CD4-positive, alpha-beta T cell treated with Interferon alpha-2 for 1 hour (primary cell): Measurements from ENCODE around the gene HOXA7.

Experiments
- DNase-seq, 2 donors: peaks; one replicate each; pipeline ENCODE4 v3.0.0-alpha.2; 2020 to 2022

Gene HOXA7

DNA sequence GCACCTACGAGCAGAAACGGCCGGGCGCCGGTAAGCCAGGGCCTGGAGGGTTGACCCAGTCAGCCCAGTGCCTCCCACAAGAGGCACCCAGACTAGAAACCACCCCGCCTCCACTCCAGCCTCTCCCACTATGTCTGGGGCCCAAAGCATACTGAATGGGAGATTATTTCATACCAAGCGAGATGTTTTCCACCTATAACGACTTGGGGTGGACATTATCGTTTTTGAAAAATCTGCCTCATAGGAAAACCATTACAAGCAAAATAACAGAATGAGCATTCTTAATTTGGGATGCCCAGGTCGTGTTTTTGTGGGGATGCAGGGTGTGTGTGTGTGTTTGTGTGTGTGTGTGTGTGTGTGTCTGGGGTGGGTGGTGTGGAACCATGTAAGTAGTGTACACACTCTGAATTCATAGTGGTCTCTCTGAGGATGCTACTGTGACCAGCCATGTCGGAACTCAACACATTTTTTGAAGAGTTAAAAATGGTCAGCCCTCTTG lies 10.5 kb downstream of the HOXA7 start:
- DNase-seq: no peak

GRCh38 chr7:27145165-27145913 lies 11.1 kb downstream of the HOXA7 start:
- DNase-seq: no peak

DNA sequence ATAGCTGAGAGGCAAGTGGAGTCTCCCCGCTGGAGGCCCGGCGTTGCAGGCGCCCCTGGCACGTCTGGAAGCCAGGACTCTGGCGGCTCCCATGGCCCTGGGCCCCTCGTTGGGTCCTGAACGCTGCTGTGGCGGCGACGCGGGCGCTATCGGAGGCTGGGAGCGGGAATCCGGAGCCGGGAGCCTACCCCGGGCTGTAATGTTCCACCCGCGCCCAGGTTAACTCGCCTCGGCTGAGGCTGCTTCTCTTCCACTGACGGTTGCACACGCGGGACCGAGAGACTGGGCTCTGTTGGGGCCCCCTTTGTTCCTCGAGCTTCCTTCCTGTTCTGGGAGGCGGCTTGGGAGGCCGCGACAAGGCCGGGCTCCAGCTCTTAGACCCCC lies 11.7 kb downstream of the HOXA7 start:
- no peak for DNase-seq

DNA sequence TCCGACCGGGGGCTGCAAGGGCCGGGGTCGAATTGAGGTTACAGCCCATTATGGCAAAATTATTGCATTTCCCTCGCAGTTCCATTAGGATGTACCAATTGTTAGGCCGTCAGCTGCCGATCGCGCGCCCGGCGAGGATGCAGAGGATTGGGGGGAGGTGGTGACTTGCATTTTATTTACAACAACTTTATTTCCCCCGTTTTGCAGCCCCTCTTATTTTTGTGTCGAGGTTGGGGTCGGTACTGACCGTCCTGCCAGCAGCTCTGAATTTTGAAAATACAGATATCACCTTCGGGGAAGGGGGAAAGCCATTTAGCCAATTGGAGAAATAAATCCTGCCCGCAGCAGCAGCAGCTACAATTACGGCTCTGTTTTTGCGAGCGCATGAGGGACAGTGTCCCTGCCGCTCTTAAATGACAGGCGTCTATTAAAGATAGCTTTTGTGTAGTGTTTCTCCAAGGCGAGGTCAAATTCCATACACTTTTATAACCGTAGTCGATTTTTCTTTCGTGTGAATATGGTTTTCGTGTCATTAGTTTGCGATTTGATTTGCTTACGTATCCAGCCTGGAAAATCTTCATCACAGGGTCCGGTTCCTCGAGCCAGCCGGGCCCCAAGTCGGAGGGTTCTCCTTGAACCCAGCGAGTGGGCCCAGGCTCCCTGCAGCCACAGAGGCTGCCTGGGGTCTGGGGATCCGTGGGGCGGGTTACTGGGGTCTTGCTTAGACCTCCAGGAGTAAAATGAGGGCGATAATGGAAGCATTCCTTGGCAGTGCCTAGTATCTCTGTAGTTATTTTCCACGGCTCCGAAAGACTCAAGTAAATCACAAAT lies 12.3 kb downstream of the HOXA7 start:
- no peak for DNase-seq

- peak in 1 of 2 donors; percentile 52 for DNase-seq
Measured at GRCh38 chr7:27143023-27143949, 13.2 kb downstream of the HOXA7 start, which contains the start of gene HOXA5. HOXA5 (minus strand) TSS chr7:27143681; CDS start chr7:27143607, 74 bp downstream.

DNA sequence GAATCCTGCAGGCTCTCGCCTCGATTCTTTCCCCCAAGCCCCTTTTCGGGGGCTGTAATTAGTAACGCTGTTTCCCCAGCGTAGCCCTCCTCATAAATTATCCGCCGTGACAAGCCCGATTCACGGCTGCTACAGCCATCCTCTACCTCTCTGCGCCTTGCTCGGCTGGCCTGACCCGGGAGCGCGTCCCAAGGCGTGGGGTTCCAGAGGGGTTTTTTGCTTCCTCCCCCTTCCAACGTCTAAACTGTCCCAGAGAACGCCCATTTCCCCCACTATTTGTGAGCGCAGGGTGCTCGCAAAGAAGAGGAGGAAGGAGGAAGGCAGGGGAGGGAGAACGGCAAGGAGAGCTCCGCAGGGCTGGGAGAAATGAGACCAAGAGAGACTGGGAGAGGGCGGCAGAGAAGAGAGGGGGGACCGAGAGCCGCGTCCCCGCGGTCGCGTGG lies 13.9 kb downstream of the HOXA7 start:
- no peak for DNase-seq

GRCh38 chr7:27141923-27142579 lies 14.4 kb downstream of the HOXA7 start:
- DNase-seq: no peak

DNA sequence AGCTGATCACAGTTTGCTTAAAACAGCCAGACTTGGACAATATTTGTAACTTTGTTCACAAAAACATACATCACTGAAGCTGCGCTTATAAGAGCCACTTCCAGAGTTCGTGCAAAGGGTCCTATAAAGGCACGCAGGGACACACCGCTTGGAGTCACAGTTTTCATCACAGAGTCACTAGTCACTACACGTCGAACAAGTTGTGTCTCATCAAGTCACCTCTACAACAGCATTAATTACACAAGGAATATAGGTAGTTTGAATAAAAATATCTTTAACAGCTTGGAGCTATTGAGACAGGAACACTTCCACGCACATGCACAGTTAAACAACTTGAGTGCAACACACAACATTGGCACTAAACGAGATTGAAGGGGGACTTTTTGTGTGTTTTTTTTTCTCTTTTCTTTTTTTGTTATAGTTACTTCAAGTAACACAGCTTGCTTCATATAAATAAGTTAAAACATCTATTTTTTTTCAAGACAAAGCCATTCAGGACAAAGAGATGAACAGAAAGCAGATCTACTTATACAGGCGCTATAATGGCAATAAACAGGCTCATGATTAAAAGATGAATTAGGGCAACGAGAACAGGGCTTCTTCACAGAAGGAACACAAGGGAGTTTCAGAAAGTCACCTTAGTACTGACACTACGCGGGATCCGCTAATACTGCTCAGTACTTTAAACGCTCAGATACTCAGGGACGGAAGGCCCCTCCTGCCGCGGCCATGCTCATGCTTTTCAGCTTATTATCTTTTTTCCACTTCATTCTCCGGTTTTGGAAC lies 15.1 kb downstream of the HOXA7 start:
- DNase-seq: no peak

DNA sequence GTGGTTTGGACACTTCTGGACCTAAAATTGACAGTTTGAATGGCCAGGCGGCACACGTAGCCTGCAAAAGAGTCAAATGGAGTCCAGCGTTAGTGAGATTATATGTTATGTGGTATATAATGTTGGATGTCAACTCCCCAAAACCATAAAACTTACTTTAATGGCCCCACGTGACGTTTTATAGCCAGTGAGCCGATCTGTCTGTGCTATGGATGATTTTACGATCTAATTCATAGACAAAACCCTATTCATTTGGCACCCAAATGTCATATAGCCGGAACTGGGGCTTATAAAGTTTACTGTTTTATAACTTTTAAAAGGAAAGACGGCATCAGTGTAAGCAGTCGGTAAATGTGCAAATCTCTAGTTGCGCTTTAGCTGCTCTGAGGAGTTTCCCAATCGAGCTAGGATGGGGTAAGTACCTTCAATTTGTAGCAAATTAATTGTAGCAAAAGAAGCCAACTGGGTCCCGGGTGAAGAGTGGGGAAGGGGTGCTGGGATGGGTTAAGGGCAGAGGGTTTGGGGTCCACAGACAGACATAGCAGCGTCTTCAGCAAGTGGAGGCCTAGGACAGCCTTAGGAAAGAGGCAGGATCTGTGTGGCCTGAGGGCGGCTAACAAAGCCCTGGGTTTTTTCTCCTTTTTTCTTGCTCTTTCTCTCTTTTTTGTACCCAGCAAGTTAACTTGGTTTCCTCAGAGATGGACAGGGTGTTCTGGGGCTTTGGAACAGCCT lies 16.2 kb downstream of the HOXA7 start:
- no peak for DNase-seq

DNA sequence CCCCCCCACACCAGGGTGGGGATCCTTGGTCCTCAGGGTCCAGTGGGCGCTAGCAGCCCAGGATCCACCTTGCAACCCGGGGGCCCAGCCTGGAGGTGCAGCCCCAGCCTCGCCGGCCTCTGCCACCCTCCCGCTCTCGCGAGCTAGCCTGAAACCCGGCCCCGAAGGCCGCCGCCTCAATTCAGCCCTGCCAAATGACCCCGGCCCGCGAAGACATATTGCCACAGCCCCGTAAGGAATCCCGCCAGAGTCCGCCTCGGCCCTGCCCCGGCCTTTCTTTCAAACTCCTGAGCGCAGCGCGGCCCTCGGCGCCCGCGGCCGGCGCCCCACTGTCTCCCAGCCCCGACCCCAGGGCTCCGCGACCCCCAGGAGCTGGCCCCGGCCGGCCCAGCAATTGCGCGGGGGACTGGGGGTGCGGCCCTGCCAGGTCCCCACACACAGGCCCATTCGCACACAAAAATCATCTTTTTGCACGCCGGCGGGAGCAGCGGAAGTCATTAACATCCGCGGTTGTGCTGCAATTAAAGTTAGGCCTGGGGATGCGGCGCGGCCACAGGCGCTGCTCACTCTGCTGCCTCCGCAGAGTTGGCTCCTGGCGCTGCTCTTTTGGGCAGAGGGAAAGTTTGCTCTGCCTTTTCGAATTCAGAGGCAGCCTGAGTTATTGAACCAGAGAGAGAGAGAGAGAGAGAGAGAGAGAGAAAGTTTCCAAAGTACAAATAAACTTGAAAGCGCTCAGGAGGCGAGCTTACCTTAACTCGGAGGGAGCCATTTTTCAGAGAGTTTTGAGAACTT lies 16.9 kb downstream of the HOXA7 start:
- DNase-seq: no peak

- DNase-seq: no peak
Measured at GRCh38 chr7:27138985-27139333, 17.5 kb downstream of the HOXA7 start.

DNA sequence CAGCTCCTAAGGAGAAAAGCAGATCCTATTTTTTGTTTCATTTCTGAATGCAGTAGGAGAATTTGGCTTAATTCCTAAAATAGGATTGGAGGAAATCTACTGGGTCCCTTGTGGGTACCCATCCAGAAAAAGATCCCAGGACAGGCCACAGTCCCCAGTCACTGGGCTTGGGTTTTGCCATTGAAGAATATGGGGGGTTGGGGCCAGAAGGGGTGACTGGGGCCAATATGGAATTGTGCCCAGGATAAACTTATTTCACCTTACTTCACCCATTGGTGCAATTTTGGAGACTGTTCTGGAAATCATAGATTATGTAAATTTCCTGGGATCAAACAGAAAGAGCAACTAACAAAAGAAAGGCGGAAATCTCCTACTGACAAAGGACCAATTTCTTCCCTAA lies 18.0 kb downstream of the HOXA7 start:
- DNase-seq: no peak

DNA sequence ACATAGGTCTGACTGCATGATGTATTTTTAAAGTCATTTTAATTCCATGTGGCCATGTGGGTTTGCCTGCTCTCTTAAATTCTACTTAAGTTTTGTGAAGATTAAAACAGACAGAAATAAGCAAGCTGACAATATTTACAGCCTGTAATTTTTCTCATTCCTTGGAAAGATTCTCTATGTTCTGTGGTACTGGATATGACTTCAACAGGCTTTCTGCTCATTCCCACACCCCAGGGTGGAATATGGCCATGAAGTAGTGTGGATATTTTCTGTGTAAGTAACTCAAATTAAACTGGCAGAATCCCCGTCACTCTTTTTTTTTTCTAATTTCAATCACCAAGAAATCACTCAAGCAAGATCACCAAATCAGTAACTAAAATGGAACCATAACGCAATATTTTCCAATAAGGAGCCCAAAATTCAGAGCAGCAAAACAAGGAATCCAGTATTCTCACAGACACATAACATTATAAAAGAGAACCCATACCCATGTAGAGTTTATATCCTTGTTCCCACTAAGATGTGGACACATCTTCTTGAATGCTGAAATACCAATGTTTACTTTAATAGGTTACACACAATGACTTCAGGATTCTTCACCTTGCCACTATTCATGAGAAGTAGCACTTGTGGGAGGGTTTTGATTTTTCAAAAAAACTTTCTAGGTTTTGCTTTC lies 18.7 kb downstream of the HOXA7 start:
- DNase-seq: no peak

DNA sequence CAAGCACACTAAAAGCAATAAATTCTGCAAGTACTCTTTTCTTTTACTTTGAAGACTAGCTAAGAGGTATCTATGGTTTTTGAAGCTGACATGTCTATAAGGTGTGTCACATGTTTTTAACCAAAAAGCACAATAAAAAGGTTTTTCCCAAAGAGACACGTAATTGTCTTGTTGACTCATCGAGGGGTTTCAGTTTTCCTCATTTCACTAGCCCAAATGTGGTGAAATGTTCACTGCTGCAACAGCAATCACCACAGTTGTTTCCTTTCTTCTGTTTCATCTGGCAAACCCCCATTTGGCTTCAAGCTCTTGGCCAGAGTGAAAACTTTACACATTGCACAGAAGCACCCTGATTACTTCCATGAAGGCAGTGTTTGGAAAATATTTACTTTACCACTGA lies 22.1 kb downstream of the HOXA7 start:
- no peak for DNase-seq

DNA sequence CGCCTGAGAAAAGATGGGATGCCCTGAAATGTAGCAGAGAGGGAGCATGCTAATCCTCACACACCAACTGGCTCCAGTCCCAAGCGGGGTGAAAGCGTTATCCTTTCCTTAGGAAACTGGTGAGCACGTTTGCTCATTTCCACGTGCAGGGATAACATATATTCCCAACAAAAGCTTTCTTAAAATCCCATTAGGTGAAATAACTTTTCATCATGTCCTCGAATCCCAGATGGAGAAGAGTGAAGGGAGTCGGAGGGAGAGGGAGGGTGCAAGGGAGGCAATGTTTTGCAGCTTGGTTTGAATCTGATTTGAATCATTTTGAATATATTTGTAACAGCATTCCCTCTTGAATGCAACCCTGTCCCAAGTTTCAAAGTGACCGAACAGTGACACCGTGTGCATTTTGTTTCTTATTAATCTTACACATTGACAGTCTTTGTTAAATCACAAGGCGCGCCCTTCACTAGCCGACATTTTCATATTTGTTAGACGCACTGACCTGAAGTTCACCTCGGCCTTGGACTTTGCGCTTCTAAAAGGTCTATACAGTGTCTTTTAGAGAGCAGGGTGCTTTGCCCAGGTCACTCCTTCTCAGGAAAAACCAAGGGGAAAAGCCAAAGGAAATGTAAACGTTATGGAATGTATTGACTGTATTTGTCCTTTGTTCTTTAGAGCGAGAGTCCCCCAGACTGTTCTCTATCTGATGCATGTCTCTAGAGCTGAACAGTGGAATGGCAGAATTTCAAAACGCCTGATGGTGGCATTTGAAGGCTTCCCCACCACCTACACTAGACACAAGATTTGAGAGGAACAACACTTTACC lies 22.9 kb downstream of the HOXA7 start:
- no peak for DNase-seq

DNA sequence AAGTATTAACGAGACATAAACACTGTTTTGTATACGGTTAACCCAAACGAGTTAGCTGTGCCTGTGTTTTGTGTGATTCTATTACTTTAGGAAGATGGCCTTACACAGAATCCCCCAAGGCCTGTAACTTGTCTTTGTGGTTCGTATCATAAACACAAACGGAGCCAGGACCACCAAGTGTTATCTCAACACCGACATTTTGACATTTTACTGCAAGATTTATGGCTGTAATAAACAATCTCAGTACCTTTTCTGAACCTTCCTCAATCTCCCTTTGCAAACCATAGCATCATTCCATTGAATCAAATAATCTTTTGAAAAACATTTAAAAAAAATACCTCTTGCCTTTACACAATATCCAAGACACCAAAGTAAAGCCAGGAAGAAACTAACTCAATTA lies 23.5 kb downstream of the HOXA7 start:
- DNase-seq: no peak

GRCh38 chr7:27132214-27132613 lies 24.3 kb downstream of the HOXA7 start:
- no peak for DNase-seq

DNA sequence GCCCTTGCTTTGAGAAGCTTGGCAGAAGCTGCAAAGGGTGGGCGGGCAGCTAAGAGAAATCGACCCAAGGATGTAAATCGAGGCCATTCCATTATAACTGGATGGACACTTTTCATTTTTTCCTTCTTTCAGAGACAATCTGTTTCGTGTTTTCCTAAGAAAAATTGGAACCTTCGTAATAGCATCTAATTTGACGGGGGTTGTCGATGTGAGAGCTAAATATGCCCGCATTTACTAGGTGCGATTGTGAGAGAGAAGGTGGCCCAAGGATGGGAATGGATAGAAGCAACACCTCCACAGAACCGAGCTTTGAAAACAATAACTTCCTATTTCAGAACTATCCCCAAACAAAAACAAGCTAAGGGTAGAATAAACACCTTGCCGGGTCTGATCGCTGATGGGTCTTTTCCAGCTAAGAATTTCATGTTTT lies 25.1 kb downstream of the HOXA7 start:
- DNase-seq: no peak
